LNCaP clone FGC (cell line): ENCODE data around the gene PLA2G2E.

Experiments
- DNase-seq: peaks from one replicate; pipeline ENCODE4 v3.0.0-alpha.2; 2011; ENCODE audit warnings: low read depth
- H3K4me3 ChIP-seq: 2 replicates; pipeline ENCODE4 v1.5.1; 2011; ENCODE audit warnings: mild to moderate bottlenecking, low read depth, low read length, control low read depth
- CTCF ChIP-seq: IDR thresholded peaks from 2 replicates; pipeline ENCODE4 v1.5.1; 2012; ENCODE audit warnings: mild to moderate bottlenecking; ENCODE audit not compliant: control insufficient read depth, insufficient read depth; ENCODE audit errors: extremely low read depth

PLA2G2E gene

GRCh38 chr1:19960591-19960990 lies 37.2 kb upstream of the PLA2G2E start:
- TF ChIP-seq CTCF, result no peak
- H3K4me3 ChIP-seq, result no peak overlapping the region
- no peak for DNase-seq

- DNase-seq, result no peak
- H3K4me3 ChIP-seq, result no peak overlapping the region
- no peak for TF ChIP-seq CTCF
Measured at GRCh38 chr1:19957779-19958178, 34.4 kb upstream of the PLA2G2E start.

- no peak for TF ChIP-seq CTCF
- DNase-seq, result no peak
- no peak overlapping the region for H3K4me3 ChIP-seq
Measured at GRCh38 chr1:19955534-19956170, 32.2 kb upstream of the PLA2G2E start.

- no peak for TF ChIP-seq CTCF
- DNase-seq, result no peak
- no peak overlapping the region for H3K4me3 ChIP-seq
Measured at GRCh38 chr1:19954059-19954458, 30.6 kb upstream of the PLA2G2E start.

- no peak overlapping the region for H3K4me3 ChIP-seq
- no peak for DNase-seq
- TF ChIP-seq CTCF, result no peak
Measured at GRCh38 chr1:19949016-19949415, 25.6 kb upstream of the PLA2G2E start.

GRCh38 chr1:19946971-19947370 lies 23.6 kb upstream of the PLA2G2E start:
- no peak for DNase-seq
- H3K4me3 ChIP-seq, result no peak overlapping the region
- no peak for TF ChIP-seq CTCF

- DNase-seq, result no peak
- H3K4me3 ChIP-seq, result no peak overlapping the region
- TF ChIP-seq CTCF, result no peak
Measured at GRCh38 chr1:19946331-19946751, 22.9 kb upstream of the PLA2G2E start.
